H9 (cell line): ENCODE data around the gene TRIM44. TPM values are rescaled to one million over a fixed set of nuclear protein-coding genes. Genes with fewer than 3 reads are reported as not detected.
A peak's percentile ranks its signal among the peaks of the same experiment; 100 is the strongest.

Experiments
- DNase-seq: peaks from one replicate; pipeline ENCODE4 v3.0.0-alpha.2; 2017
- H2AFZ ChIP-seq: one replicate; pipeline ENCODE4 v1.6.1; 2013; ENCODE audit warnings: mild to moderate bottlenecking, low read length, control low read depth, moderate library complexity
- H2AK5ac ChIP-seq: 2 replicates; pipeline ENCODE4 v1.6.1; 2013; ENCODE audit warnings: low read length, control low read depth, mixed read lengths; ENCODE audit not compliant: insufficient read length
- H2BK120ac ChIP-seq: one replicate; pipeline ENCODE4 v1.6.1; 2013; ENCODE audit warnings: low read depth, mild to moderate bottlenecking, low read length, control low read depth, inconsistent platforms; ENCODE audit not compliant: poor library complexity, severe bottlenecking
- H2BK12ac ChIP-seq: 2 replicates; pipeline ENCODE4 v1.6.1; 2013; ENCODE audit warnings: low read length, control low read depth, mixed read lengths, low read depth; ENCODE audit not compliant: insufficient read length
- H2BK15ac ChIP-seq: 2 replicates; pipeline ENCODE4 v1.6.1; 2013; ENCODE audit warnings: low read depth, low read length, control low read depth
- H2BK20ac ChIP-seq: one replicate; pipeline ENCODE4 v1.6.1; 2013; ENCODE audit warnings: low read depth, mild to moderate bottlenecking, low read length, control low read depth, inconsistent platforms; ENCODE audit not compliant: poor library complexity, severe bottlenecking
- H2BK5ac ChIP-seq: 2 replicates; pipeline ENCODE4 v1.6.1; 2013; ENCODE audit warnings: low read length, control low read depth, mixed read lengths; ENCODE audit not compliant: insufficient read length
- H3K14ac ChIP-seq: 2 replicates; pipeline ENCODE4 v1.6.1; 2013; ENCODE audit warnings: low read length, control low read depth; ENCODE audit not compliant: insufficient read depth
- H3K18ac ChIP-seq: 2 replicates; pipeline ENCODE4 v1.6.1; 2013; ENCODE audit warnings: low read depth, mild to moderate bottlenecking, mixed read lengths, low read length, control low read depth; ENCODE audit not compliant: insufficient read length
- H3K23ac ChIP-seq: 2 replicates; pipeline ENCODE4 v1.6.1; 2013; ENCODE audit warnings: low read length, control low read depth, mixed read lengths, low read depth; ENCODE audit not compliant: insufficient read length
- H3K23me2 ChIP-seq: 2 replicates; pipeline ENCODE4 v1.6.1; 2013; ENCODE audit warnings: low read depth, mild to moderate bottlenecking, mixed read lengths, low read length, control low read depth; ENCODE audit not compliant: insufficient read length, poor library complexity, severe bottlenecking
- H3K27ac ChIP-seq: 2 replicates; pipeline ENCODE4 v1.5.1; 2013; ENCODE audit warnings: low read length, control low read depth, mixed read lengths, low read depth; ENCODE audit not compliant: insufficient read length
- H3K27me3 ChIP-seq: 2 replicates; pipeline ENCODE4 v1.6.1; 2013; ENCODE audit warnings: low read length, control low read depth, inconsistent platforms; ENCODE audit not compliant: insufficient read depth
- H3K4ac ChIP-seq: 2 replicates; pipeline ENCODE4 v1.6.1; 2013; ENCODE audit warnings: low read depth, mild to moderate bottlenecking, control low read depth, inconsistent platforms, low read length, moderate library complexity
- H3K4me1 ChIP-seq: 2 replicates; pipeline ENCODE4 v1.6.1; 2013; ENCODE audit warnings: low read length, control low read depth, inconsistent platforms; ENCODE audit not compliant: insufficient read depth
- H3K4me2 ChIP-seq: 2 replicates; pipeline ENCODE4 v1.6.1; 2013; ENCODE audit warnings: low read length, control low read depth, mixed read lengths; ENCODE audit not compliant: insufficient read length, insufficient read depth
- H3K56ac ChIP-seq: 2 replicates; pipeline ENCODE4 v1.6.1; 2013; ENCODE audit warnings: low read depth, mild to moderate bottlenecking, mixed read lengths, low read length, control low read depth; ENCODE audit not compliant: insufficient read length
- H3K79me1 ChIP-seq: 2 replicates; pipeline ENCODE4 v1.6.1; 2013; ENCODE audit warnings: low read depth, mild to moderate bottlenecking, moderate library complexity, low read length, control low read depth, inconsistent platforms; ENCODE audit not compliant: insufficient read depth, poor library complexity, severe bottlenecking
- H3K79me2 ChIP-seq: 2 replicates; pipeline ENCODE4 v1.6.1; 2013; ENCODE audit warnings: low read length, control low read depth, inconsistent platforms; ENCODE audit not compliant: insufficient read depth
- H3K9ac ChIP-seq: 2 replicates; pipeline ENCODE4 v1.6.1; 2013; ENCODE audit warnings: low read length, control low read depth, mixed read lengths; ENCODE audit not compliant: insufficient read length; ENCODE audit errors: extremely low read depth
- H3K9me3 ChIP-seq: one replicate; pipeline ENCODE4 v1.6.1; 2013; ENCODE audit warnings: low read depth, low read length, inconsistent platforms; ENCODE audit not compliant: control insufficient read depth
- H3T11ph ChIP-seq: one replicate; pipeline ENCODE4 v1.6.1; 2013; ENCODE audit warnings: mild to moderate bottlenecking, low read length, control low read depth, inconsistent platforms
- H4K20me1 ChIP-seq: one replicate; pipeline ENCODE4 v1.6.1; 2013; ENCODE audit not compliant: control insufficient read depth, insufficient read length, insufficient read depth
- H4K5ac ChIP-seq: 2 replicates; pipeline ENCODE4 v1.6.1; 2013; ENCODE audit warnings: low read depth, mild to moderate bottlenecking, mixed read lengths, low read length, control low read depth; ENCODE audit not compliant: insufficient read length
- H4K8ac ChIP-seq: replicated peaks from 2 replicates; pipeline ENCODE4 v1.6.1; 2013; ENCODE audit warnings: low read length, control low read depth, mixed read lengths, low read depth; ENCODE audit not compliant: insufficient read length
- H4K91ac ChIP-seq: 2 replicates; pipeline ENCODE4 v1.6.1; 2013; ENCODE audit warnings: low read depth, mild to moderate bottlenecking, moderate library complexity, mixed read lengths, low read length, control low read depth; ENCODE audit not compliant: insufficient read length
- H3K27ac Mint-ChIP-seq, 3 experiments: 2 replicates in 2 of 3; 3 replicates in 1 of 3; pipeline ENCODE4 v1.8.0; 2020 to 2021; ENCODE audit warnings: mixed read lengths in 3 of 3, mild to moderate bottlenecking in 1 of 3, moderate library complexity in 1 of 3
- H3K27me3 Mint-ChIP-seq: 2 replicates; pipeline ENCODE4 v1.8.0; 2021; ENCODE audit warnings: low read depth, mild to moderate bottlenecking, moderate library complexity, mixed read lengths
- H3K36me3 Mint-ChIP-seq, 3 experiments: 2 replicates in 2 of 3; 3 replicates in 1 of 3; pipeline ENCODE4 v1.8.0; 2020 to 2021; ENCODE audit warnings: low read depth in 3 of 3, mixed read lengths in 3 of 3; ENCODE audit not compliant: insufficient read depth in 1 of 3
- H3K4me1 Mint-ChIP-seq, 2 experiments: 2 replicates each; pipeline ENCODE4 v1.8.0; 2020; ENCODE audit warnings: mixed read lengths in 2 of 2
- H3K4me3 Mint-ChIP-seq, 2 experiments: 2 replicates in 1 of 2; 3 replicates in 1 of 2; pipeline ENCODE4 v1.8.0; 2020 to 2021; ENCODE audit warnings: mild to moderate bottlenecking in 2 of 2, mixed read lengths in 2 of 2, moderate library complexity in 1 of 2
- H3K9me3 Mint-ChIP-seq, 2 experiments: 2 replicates in 1 of 2; 3 replicates in 1 of 2; pipeline ENCODE4 v1.8.0; 2020; ENCODE audit warnings: mild to moderate bottlenecking in 2 of 2, mixed read lengths in 2 of 2, moderate library complexity in 1 of 2
- WGBS: extraction: QIAGEN DNeasy Blood & Tissue Kit; methylation state at CpG from one replicate; pipeline ENCODE4 v1.1.7; 2013; ENCODE audit warnings: missing lambda C conversion rate, low lambda C conversion rate, mixed read lengths; ENCODE audit not compliant: insufficient read length; ENCODE audit errors: extremely low coverage; 5-methylcytosine and 5-hydroxymethylcytosine counted together
- total RNA-seq: library from RNA; stranded (reverse); gene quantifications from 2 replicates; pipeline ENCODE4 v1.2.1, GENCODE V29; 2021
- TF ChIP-seq, protein P1 (sequence below): fragments of 200-600 bp; sonication (generic); conservative IDR thresholded peaks from 3 replicates; pipeline ENCODE4 v1.8.0; 2021; ENCODE audit warnings: antibody characterized with exemption, mild to moderate bottlenecking

TRIM44 gene
- total RNA-seq, 1 experiment from 2014 or later, result 37.7 TPM

DNA sequence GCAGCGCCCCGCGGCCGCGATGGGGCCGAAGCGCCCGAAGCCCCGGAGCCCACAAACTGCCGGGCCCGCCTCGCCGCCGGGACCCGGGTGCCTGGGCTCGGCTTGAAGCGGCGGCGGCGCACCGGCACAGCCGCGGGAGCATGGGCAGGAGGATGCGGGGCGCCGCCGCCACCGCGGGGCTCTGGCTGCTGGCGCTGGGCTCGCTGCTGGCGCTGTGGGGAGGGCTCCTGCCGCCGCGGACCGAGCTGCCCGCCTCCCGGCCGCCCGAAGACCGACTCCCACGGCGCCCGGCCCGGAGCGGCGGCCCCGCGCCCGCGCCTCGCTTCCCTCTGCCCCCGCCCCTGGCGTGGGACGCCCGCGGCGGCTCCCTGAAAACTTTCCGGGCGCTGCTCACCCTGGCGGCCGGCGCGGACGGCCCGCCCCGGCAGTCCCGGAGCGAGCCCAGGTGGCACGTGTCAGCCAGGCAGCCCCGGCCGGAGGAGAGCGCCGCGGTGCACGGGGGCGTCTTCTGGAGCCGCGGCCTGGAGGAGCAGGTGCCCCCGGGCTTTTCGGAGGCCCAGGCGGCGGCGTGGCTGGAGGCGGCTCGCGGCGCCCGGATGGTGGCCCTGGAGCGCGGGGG is 44.0 kb upstream of the TRIM44 start:
- H3K79me2 ChIP-seq, result no peaks in the 10 kb centered on the region
- H3K36me3 Mint-ChIP-seq, result peaks cover 0 to 4% (median 2%) of the 10 kb centered on the region in 3 experiments; a peak in 2 of 7 replicates
- H3K4ac ChIP-seq, result no peak overlapping the region
- H3K27me3 ChIP-seq, result peaks cover 5% of the 10 kb centered on the region; the same call in 1 of the 2 replicates
- no peak overlapping the region for H2AFZ ChIP-seq
- no peak overlapping the region for H2BK5ac ChIP-seq
- peak overlapping the region; percentile 65; the same call in 1 of the 2 replicates for H3K14ac ChIP-seq
- no peaks in the 10 kb centered on the region for H3K79me1 ChIP-seq
- DNase-seq, result no peak
- H3K9me3 Mint-ChIP-seq, result peaks cover 5 to 6% of the 10 kb centered on the region in 2 experiments; a peak in 4 of 5 replicates
- no peak overlapping the region for H3T11ph ChIP-seq
- H2AK5ac ChIP-seq, result no peak overlapping the region
- H3K27me3 Mint-ChIP-seq, result peaks cover 41% of the 10 kb centered on the region
- no peak overlapping the region for H3K27ac ChIP-seq
- H3K23ac ChIP-seq, result no peak overlapping the region
- no peak overlapping the region for H3K18ac ChIP-seq
- H2BK20ac ChIP-seq, result no peak overlapping the region
- H3K56ac ChIP-seq, result no peak overlapping the region
- H3K4me3 Mint-ChIP-seq, result peak overlapping the region; percentile 69 to 70; a peak in 4 of 5 replicates
- H2BK120ac ChIP-seq, result no peak overlapping the region
- peaks cover 4% of the 10 kb centered on the region for H3K4me1 ChIP-seq
- no CpG with 5 or more reads among the region's 91 CpGs for WGBS
- peaks cover 17% of the 10 kb centered on the region for H3K23me2 ChIP-seq
- no peaks in the 10 kb centered on the region for H3K9me3 ChIP-seq
- H4K91ac ChIP-seq, result no peak overlapping the region
- H3K4me1 Mint-ChIP-seq, result peaks cover 32 to 43% of the 10 kb centered on the region in 2 experiments
- TF ChIP-seq, protein P1, sequence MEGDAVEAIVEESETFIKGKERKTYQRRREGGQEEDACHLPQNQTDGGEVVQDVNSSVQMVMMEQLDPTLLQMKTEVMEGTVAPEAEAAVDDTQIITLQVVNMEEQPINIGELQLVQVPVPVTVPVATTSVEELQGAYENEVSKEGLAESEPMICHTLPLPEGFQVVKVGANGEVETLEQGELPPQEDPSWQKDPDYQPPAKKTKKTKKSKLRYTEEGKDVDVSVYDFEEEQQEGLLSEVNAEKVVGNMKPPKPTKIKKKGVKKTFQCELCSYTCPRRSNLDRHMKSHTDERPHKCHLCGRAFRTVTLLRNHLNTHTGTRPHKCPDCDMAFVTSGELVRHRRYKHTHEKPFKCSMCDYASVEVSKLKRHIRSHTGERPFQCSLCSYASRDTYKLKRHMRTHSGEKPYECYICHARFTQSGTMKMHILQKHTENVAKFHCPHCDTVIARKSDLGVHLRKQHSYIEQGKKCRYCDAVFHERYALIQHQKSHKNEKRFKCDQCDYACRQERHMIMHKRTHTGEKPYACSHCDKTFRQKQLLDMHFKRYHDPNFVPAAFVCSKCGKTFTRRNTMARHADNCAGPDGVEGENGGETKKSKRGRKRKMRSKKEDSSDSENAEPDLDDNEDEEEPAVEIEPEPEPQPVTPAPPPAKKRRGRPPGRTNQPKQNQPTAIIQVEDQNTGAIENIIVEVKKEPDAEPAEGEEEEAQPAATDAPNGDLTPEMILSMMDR, result no peak
- no peak overlapping the region for H2BK12ac ChIP-seq
- no peak overlapping the region for H4K5ac ChIP-seq
- no peak overlapping the region for H3K4me2 ChIP-seq
- H4K8ac ChIP-seq, result no peak overlapping the region
- H2BK15ac ChIP-seq, result no peak overlapping the region
- no peak overlapping the region for H3K9ac ChIP-seq
- no peak overlapping the region for H3K27ac Mint-ChIP-seq
- no peaks in the 10 kb centered on the region for H4K20me1 ChIP-seq
